ENCODE results near the gene SLC39A10.

The SLC39A10 gene

DNA sequence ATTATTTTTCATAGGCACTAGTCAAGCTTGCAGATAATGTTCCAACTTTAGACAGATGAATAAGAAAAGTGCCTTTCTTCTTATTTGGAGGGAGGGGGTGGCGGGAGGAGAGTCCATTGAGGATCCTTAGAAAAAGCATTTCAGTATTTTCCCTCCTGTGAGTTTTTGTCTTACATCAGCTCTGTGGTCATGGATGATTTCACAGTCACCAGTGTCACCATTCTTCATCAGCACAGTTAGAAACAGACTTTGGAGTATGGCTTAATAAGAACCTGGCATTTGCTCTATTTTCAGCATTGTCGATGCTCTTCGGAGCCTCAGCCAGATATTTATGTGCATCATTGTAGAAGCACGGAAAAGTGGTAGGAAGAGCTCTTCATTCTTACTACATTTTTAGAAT, 70.1 kb downstream of the SLC39A10 start:
- no peak for TF ChIP-seq CTCF (IDR thresholded peaks at IDR 0.05; ENCODE audit: borderline replicate concordance, insufficient read depth, low read depth, low read length)
- H3K4me3 ChIP-seq (ENCODE audit: low read depth, low read length): no peak overlapping the region

- no peak for TF ChIP-seq CTCF (IDR thresholded peaks at IDR 0.05; ENCODE audit: borderline replicate concordance, insufficient read depth, low read depth, low read length)
- H3K4me3 ChIP-seq (ENCODE audit: low read depth, low read length): no peak overlapping the region
Observed at GRCh38 chr2:195730912-195731311, 73.9 kb downstream of the SLC39A10 start.

GRCh38 chr2:195732574-195732973, 75.5 kb downstream of the SLC39A10 start:
- no peak overlapping the region for H3K4me3 ChIP-seq (ENCODE audit: low read depth, low read length)
- no peak for TF ChIP-seq CTCF (IDR thresholded peaks at IDR 0.05; ENCODE audit: borderline replicate concordance, insufficient read depth, low read depth, low read length)

DNA sequence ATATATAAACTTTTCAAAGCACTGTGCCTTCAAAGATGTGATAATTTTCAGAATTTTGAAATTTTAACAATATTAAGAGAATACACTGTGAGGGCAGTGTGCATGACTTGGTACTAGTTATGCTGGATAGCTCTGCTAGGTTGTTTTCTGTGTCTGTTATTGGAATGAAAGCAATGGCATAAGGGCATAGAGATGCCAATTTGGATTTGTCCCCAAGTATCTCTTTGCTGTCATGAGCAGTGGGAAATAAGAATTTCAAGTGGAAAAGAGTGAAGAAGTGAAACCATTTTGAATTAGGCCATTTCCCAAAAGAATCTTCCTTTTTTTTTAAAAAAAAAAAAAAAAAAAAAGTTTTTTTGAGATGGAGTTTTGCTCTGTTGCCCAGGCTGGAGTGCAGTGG, 76.8 kb downstream of the SLC39A10 start:
- no peak overlapping the region for H3K4me3 ChIP-seq (ENCODE audit: low read depth, low read length)
- TF ChIP-seq CTCF (IDR thresholded peaks at IDR 0.05; ENCODE audit: borderline replicate concordance, insufficient read depth, low read depth, low read length): no peak

- TF ChIP-seq CTCF (IDR thresholded peaks at IDR 0.05; ENCODE audit: borderline replicate concordance, insufficient read depth, low read depth, low read length): no peak
- no peak overlapping the region for H3K4me3 ChIP-seq (ENCODE audit: low read depth, low read length)
Observed at GRCh38 chr2:195734395-195734794, 77.4 kb downstream of the SLC39A10 start.

GRCh38 chr2:195734931-195735330, 77.9 kb downstream of the SLC39A10 start:
- no peak for TF ChIP-seq CTCF (IDR thresholded peaks at IDR 0.05; ENCODE audit: borderline replicate concordance, insufficient read depth, low read depth, low read length)

GRCh38 chr2:195735347-195735746, 78.3 kb downstream of the SLC39A10 start:
- no peak overlapping the region for H3K4me3 ChIP-seq (ENCODE audit: low read depth, low read length)

More at GRCh38 chr2:195734931-195735330, 77.9 kb downstream of the SLC39A10 start:
- no peak overlapping the region for H3K4me3 ChIP-seq (ENCODE audit: low read depth, low read length)

More at GRCh38 chr2:195735347-195735746, 78.3 kb downstream of the SLC39A10 start:
- TF ChIP-seq CTCF (IDR thresholded peaks at IDR 0.05; ENCODE audit: borderline replicate concordance, insufficient read depth, low read depth, low read length): no peak

Measured in GM12875 (cell line).